HepG2 (cell line): ENCODE data around the gene RESP18. TPM values are rescaled to one million over a fixed set of nuclear protein-coding genes. Genes with fewer than 3 reads are reported as not detected.

Source experiments
- AKNA ChIP-seq: sonication (generic); formaldehyde crosslinking; IDR thresholded peaks from 2 replicates; pipeline ENCODE4 v1.4.0; 2020; ENCODE audit warnings: missing genetic modification reagents, borderline replicate concordance
- CENPX ChIP-seq: sonication (generic); formaldehyde crosslinking; IDR thresholded peaks from 2 replicates; pipeline ENCODE4 v1.9.0; 2021; ENCODE audit warnings: mild to moderate bottlenecking, missing genetic modification reagents, moderate library complexity
- GLI4 ChIP-seq: sonication (generic); formaldehyde crosslinking; IDR thresholded peaks from 2 replicates; pipeline ENCODE4 v1.5.1; 2020; ENCODE audit warnings: missing genetic modification reagents, mild to moderate bottlenecking, moderate library complexity, borderline replicate concordance
- GZF1 ChIP-seq: sonication (generic); formaldehyde crosslinking; IDR thresholded peaks from 2 replicates; pipeline ENCODE4 v1.5.1; 2020; ENCODE audit warnings: mild to moderate bottlenecking, missing genetic modification reagents
- IRF9 ChIP-seq: sonication (generic); formaldehyde crosslinking; IDR thresholded peaks from 2 replicates; pipeline ENCODE4 v1.8.0; 2022; ENCODE audit warnings: missing genetic modification reagents, mild to moderate bottlenecking, borderline replicate concordance
- MAFK ChIP-seq, 2 experiments: IDR thresholded peaks in 1 of 2; conservative IDR thresholded peaks in 1 of 2; 2 replicates each; pipeline ENCODE4 v1.6.1; 2011; ENCODE audit warnings: improper control_type of control experiment in 2 of 2, low read length in 2 of 2
- MIER2 ChIP-seq: IDR thresholded peaks from 2 replicates; pipeline ENCODE4 v1.6.1; 2016; ENCODE audit warnings: missing biosample characterization, missing genetic modification reagents
- NCOA1 ChIP-seq: sonication (generic); formaldehyde crosslinking; IDR thresholded peaks from 2 replicates; pipeline ENCODE4 v1.9.0; 2021; ENCODE audit warnings: missing genetic modification reagents
- PHF5A ChIP-seq: IDR thresholded peaks from one replicate; pipeline ENCODE4 v1.6.1; 2018; ENCODE audit warnings: low read depth, missing genetic modification reagents; ENCODE audit not compliant: unreplicated experiment
- RARA ChIP-seq: IDR thresholded peaks from 2 replicates; pipeline ENCODE4 v1.6.1; 2016; ENCODE audit warnings: missing genetic modification reagents, missing compliant biosample characterization
- STAG1 ChIP-seq: sonication (generic); formaldehyde crosslinking; IDR thresholded peaks from 2 replicates; pipeline ENCODE4 v1.4.0; 2020; ENCODE audit warnings: missing genetic modification reagents
- TARDBP ChIP-seq: sonication (generic); formaldehyde crosslinking; IDR thresholded peaks from 2 replicates; pipeline ENCODE4 v1.8.0; 2022; ENCODE audit warnings: mild to moderate bottlenecking, missing genetic modification reagents
- ZNF564 ChIP-seq: sonication (generic); formaldehyde crosslinking; IDR thresholded peaks from 2 replicates; pipeline ENCODE4 v1.8.1; 2023; ENCODE audit warnings: mild to moderate bottlenecking, missing genetic modification reagents
- ZNF773 ChIP-seq: sonication (generic); formaldehyde crosslinking; IDR thresholded peaks from 2 replicates; pipeline ENCODE4 v1.4.0; 2020; ENCODE audit warnings: missing genetic modification reagents, borderline replicate concordance
- polyA plus RNA-seq, 8 experiments: library from polyadenylated mRNA; depleted of rRNA in 3 of 8; stranded (reverse) in 7 of 8; unstranded in 1 of 8; fragments of >200 nt; fragmentation: Illumina TruSeq in 4 of 8; extraction: Trizol in 4 of 8; gene quantifications; 2 replicates each; pipeline versions ENCODE4 v1.2.1 to v1.2.3, GENCODE V29; 2011 to 2016; ENCODE audit warnings: low read depth in 4 of 8, missing spikeins in 1 of 8, mixed read lengths in 1 of 8; ENCODE audit not compliant: insufficient read depth in 1 of 8
- total RNA-seq, 5 experiments: library from RNA; depleted of rRNA; stranded (reverse); fragments of >200 nt; fragmentation: Illumina TruSeq; extraction: Trizol; gene quantifications; 2 replicates each; pipeline ENCODE4 v1.2.3, GENCODE V29; 2016; ENCODE audit warnings: low read depth in 1 of 5
- TF ChIP-seq, protein P1 (sequence below): IDR thresholded peaks from 2 replicates; pipeline ENCODE4 v1.6.1; 2016; ENCODE audit warnings: low read depth, missing genetic modification reagents, missing compliant biosample characterization
- TF ChIP-seq, protein P2 (sequence below): sonication (generic); IDR thresholded peaks from 2 replicates; pipeline ENCODE4 v1.6.1; 2016; ENCODE audit warnings: low read depth, borderline replicate concordance

The RESP18 gene
- total and polyA plus RNA-seq, 2 of the 13 experiments (the other 11 are each of a cell fraction or from before 2014, with no cell fraction given) = not detected

DNA sequence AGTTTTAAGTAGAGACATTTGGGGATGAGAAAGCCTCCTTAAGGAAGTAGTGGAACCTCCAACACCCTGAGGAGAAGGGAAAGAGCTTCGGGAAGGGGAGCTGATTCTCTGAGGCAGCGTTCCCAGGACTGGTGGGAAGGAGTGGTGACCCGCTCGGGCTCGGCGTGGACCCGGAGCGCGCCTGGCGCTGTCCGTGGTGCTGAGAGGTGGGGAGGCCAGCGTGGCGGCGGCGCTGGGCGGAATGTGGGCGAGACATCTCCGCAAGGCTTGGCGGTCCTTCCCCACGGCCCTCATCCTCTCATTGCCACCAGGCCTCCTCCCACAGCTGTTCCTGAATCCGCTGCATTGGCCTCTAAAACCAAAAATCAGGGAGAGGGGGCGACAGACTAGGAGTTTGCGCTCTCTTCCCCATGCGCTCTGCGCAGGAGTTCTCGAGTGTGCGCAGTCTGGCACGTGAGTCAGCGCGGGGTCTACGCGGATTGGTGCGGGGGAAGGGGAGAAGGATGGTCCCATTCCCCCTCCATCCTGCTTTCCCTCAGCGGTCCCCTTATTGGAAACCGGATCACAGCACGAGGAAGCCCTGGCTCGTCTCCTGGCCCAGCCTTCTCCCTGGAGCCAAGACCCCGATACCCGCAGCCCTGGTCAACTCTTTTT lies 857 bp downstream of the RESP18 start (continued):
- TF ChIP-seq AKNA (CRISPR knock-in tag) (no peak), STAG1 (CRISPR knock-in tag) (no peak), GZF1 (CRISPR knock-in tag) (peak; percentile 62; the same call in 1 of the 2 replicates), TARDBP (CRISPR knock-in tag) (no peak), IRF9 (CRISPR knock-in tag) (0 out of 2 replicates have a peak, but pooled peaks have one; percentile 46), MAFK (conservative IDR thresholded peaks at IDR 0.05 in 1 of 2, IDR thresholded peaks at IDR 0.05 in 1 of 2; ENCODE audit: low read length in 2 of 2) (no peak), MIER2 (peak; percentile 99), PHF5A (CRISPR knock-in tag) (no peak), RARA (peak; percentile 76), ZNF564 (CRISPR knock-in tag) (no peak), NCOA1 (CRISPR knock-in tag) (no peak), ZNF773 (CRISPR knock-in tag) (peak; percentile 91; the same call in 1 of the 2 replicates), GLI4 (CRISPR knock-in tag) (peak; percentile 74; the same call in 1 of the 2 replicates), CENPX (CRISPR knock-in tag) (no peak)
- TF ChIP-seq, protein P1, sequence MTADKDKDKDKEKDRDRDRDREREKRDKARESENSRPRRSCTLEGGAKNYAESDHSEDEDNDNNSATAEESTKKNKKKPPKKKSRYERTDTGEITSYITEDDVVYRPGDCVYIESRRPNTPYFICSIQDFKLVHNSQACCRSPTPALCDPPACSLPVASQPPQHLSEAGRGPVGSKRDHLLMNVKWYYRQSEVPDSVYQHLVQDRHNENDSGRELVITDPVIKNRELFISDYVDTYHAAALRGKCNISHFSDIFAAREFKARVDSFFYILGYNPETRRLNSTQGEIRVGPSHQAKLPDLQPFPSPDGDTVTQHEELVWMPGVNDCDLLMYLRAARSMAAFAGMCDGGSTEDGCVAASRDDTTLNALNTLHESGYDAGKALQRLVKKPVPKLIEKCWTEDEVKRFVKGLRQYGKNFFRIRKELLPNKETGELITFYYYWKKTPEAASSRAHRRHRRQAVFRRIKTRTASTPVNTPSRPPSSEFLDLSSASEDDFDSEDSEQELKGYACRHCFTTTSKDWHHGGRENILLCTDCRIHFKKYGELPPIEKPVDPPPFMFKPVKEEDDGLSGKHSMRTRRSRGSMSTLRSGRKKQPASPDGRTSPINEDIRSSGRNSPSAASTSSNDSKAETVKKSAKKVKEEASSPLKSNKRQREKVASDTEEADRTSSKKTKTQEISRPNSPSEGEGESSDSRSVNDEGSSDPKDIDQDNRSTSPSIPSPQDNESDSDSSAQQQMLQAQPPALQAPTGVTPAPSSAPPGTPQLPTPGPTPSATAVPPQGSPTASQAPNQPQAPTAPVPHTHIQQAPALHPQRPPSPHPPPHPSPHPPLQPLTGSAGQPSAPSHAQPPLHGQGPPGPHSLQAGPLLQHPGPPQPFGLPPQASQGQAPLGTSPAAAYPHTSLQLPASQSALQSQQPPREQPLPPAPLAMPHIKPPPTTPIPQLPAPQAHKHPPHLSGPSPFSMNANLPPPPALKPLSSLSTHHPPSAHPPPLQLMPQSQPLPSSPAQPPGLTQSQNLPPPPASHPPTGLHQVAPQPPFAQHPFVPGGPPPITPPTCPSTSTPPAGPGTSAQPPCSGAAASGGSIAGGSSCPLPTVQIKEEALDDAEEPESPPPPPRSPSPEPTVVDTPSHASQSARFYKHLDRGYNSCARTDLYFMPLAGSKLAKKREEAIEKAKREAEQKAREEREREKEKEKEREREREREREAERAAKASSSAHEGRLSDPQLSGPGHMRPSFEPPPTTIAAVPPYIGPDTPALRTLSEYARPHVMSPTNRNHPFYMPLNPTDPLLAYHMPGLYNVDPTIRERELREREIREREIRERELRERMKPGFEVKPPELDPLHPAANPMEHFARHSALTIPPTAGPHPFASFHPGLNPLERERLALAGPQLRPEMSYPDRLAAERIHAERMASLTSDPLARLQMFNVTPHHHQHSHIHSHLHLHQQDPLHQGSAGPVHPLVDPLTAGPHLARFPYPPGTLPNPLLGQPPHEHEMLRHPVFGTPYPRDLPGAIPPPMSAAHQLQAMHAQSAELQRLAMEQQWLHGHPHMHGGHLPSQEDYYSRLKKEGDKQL (CRISPR knock-in tag) = no peak
- TF ChIP-seq, protein P2, sequence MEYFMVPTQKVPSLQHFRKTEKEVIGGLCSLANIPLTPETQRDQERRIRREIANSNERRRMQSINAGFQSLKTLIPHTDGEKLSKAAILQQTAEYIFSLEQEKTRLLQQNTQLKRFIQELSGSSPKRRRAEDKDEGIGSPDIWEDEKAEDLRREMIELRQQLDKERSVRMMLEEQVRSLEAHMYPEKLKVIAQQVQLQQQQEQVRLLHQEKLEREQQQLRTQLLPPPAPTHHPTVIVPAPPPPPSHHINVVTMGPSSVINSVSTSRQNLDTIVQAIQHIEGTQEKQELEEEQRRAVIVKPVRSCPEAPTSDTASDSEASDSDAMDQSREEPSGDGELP = no peak
